Neural progenitor cell (in vitro differentiated cells): Measurements from ENCODE around the gene GALNTL6. TPM values are rescaled to one million over a fixed set of nuclear protein-coding genes. Genes with fewer than 3 reads are reported as not detected.

ENCODE experiments used
- DNase-seq: peaks from one replicate; pipeline ENCODE4 v3.0.0-alpha.2; 2016; ENCODE audit warnings: low spot score
- H2AFZ ChIP-seq: fragments of 200-600 bp; sonication (generic); replicated peaks from 2 replicates; pipeline ENCODE4 v1.6.1; 2016; ENCODE audit warnings: antibody characterized with exemption
- H3F3A ChIP-seq: fragments of 200-600 bp; sonication (generic); 2 replicates; pipeline ENCODE4 v1.6.1; 2016; ENCODE audit warnings: antibody characterized with exemption, low read depth
- H3K27ac ChIP-seq: fragments of 200-600 bp; sonication (generic); 2 replicates; pipeline ENCODE4 v1.5.1; 2016; ENCODE audit warnings: mild to moderate bottlenecking
- H3K27me3 ChIP-seq: fragments of 200-600 bp; sonication (generic); 2 replicates; pipeline ENCODE4 v1.6.1; 2016; ENCODE audit warnings: mild to moderate bottlenecking, moderate library complexity
- H3K36me3 ChIP-seq: fragments of 200-600 bp; sonication (generic); 2 replicates; pipeline ENCODE4 v1.5.1; 2016
- H3K4me1 ChIP-seq: fragments of 200-600 bp; sonication (generic); 2 replicates; pipeline ENCODE4 v1.6.1; 2016; ENCODE audit warnings: mixed run types
- H3K4me2 ChIP-seq: fragments of 200-600 bp; sonication (generic); 2 replicates; pipeline ENCODE4 v1.6.1; 2016
- H3K4me3 ChIP-seq: fragments of 200-600 bp; sonication (generic); 2 replicates; pipeline ENCODE4 v1.5.1; 2016
- H3K79me2 ChIP-seq: fragments of 200-600 bp; sonication (generic); 2 replicates; pipeline ENCODE4 v1.6.1; 2016; ENCODE audit warnings: low read depth
- H3K9ac ChIP-seq: fragments of 200-600 bp; sonication (generic); 2 replicates; pipeline ENCODE4 v1.6.1; 2016
- H3K9me3 ChIP-seq: fragments of 200-600 bp; sonication (generic); 2 replicates; pipeline ENCODE4 v1.5.1; 2016; ENCODE audit warnings: low read depth
- H4K20me1 ChIP-seq: fragments of 200-600 bp; sonication (generic); 2 replicates; pipeline ENCODE4 v1.6.1; 2016; ENCODE audit warnings: low read depth
- H3K27ac Mint-ChIP-seq: 3 replicates; pipeline ENCODE4 v1.8.0; 2021; ENCODE audit warnings: mixed read lengths
- H3K27me3 Mint-ChIP-seq: 2 replicates; pipeline ENCODE4 v1.8.0; 2022; ENCODE audit warnings: low read depth, mild to moderate bottlenecking, inconsistent platforms, moderate library complexity, mixed read lengths; ENCODE audit not compliant: insufficient read depth
- H3K36me3 Mint-ChIP-seq: 3 replicates; pipeline ENCODE4 v1.8.0; 2021; ENCODE audit warnings: mixed read lengths
- H3K4me1 Mint-ChIP-seq: 3 replicates; pipeline ENCODE4 v1.8.0; 2021; ENCODE audit warnings: mixed read lengths
- H3K4me3 Mint-ChIP-seq: 3 replicates; pipeline ENCODE4 v1.8.0; 2021; ENCODE audit warnings: mild to moderate bottlenecking, moderate library complexity, mixed read lengths
- H3K9me3 Mint-ChIP-seq: 3 replicates; pipeline ENCODE4 v1.8.0; 2020; ENCODE audit warnings: mixed read lengths
- CTCF ChIP-seq: fragments of 200-600 bp; sonication (generic); IDR thresholded peaks from 2 replicates; pipeline ENCODE4 v1.5.1; 2017; ENCODE audit warnings: antibody characterized with exemption, mild to moderate bottlenecking
- EZH2 ChIP-seq: fragments of 200-600 bp; sonication (generic); IDR thresholded peaks from 2 replicates; pipeline ENCODE4 v1.6.1; 2017; ENCODE audit warnings: antibody characterized with exemption, mild to moderate bottlenecking, moderate library complexity
- EZH2phosphoT487 ChIP-seq: fragments of 200-600 bp; sonication (generic); IDR thresholded peaks from 2 replicates; pipeline ENCODE4 v1.6.1; 2017; ENCODE audit warnings: antibody characterized with exemption
- total RNA-seq: library from RNA; depleted of rRNA; stranded (reverse); fragments of >200 nt; gene quantifications from 2 replicates; pipeline ENCODE4 v1.2.3, GENCODE V29; 2015; ENCODE audit warnings: low replicate concordance

The GALNTL6 gene
- total RNA-seq, 1 donor from 2014 or later, result 0.15 TPM

DNA sequence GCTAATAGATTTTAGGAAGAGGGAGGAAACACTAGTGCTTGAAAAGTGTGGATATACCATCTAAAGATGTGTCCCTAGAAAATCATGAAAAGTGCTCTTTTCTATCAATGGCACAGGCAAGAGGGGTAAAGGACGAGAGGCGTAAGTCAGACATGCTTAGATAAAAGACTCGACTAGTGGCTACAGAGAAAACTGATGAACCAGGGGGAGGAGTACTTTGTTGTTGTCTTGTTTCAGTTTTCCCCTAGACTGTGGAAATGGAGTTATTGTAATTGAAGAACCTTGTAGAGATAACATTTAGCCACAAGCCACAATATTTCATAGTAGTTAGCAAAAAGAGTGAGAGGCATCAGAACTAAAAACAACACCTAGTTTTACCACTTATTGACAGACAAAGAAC lies 21.4 kb downstream of the GALNTL6 start:
- no peak overlapping the region for H3K27ac Mint-ChIP-seq
- H3K27me3 Mint-ChIP-seq, result no peaks in the 10 kb centered on the region
- no peak overlapping the region for H3K4me2 ChIP-seq
- no peaks in the 10 kb centered on the region for H3K9me3 ChIP-seq
- no peak overlapping the region for H3K4me3 Mint-ChIP-seq
- no peaks in the 10 kb centered on the region for H3K4me1 Mint-ChIP-seq
- no peaks in the 10 kb centered on the region for H3K9me3 Mint-ChIP-seq
- no peak overlapping the region for H3K27ac ChIP-seq
- no peak overlapping the region for H3K9ac ChIP-seq
- no peaks in the 10 kb centered on the region for H3K4me1 ChIP-seq
- no peaks in the 10 kb centered on the region for H3F3A ChIP-seq
- H2AFZ ChIP-seq, result peak overlapping the region; percentile 89
- H4K20me1 ChIP-seq, result no peaks in the 10 kb centered on the region
- DNase-seq, result no peak
- TF ChIP-seq CTCF, result no peak
- TF ChIP-seq EZH2, result no peak
- no peak for TF ChIP-seq EZH2phosphoT487
- no peak overlapping the region for H3K4me3 ChIP-seq
- H3K27me3 ChIP-seq, result no peaks in the 10 kb centered on the region
- H3K79me2 ChIP-seq, result no peaks in the 10 kb centered on the region
- no peaks in the 10 kb centered on the region for H3K36me3 Mint-ChIP-seq
- H3K36me3 ChIP-seq, result no peaks in the 10 kb centered on the region

DNA sequence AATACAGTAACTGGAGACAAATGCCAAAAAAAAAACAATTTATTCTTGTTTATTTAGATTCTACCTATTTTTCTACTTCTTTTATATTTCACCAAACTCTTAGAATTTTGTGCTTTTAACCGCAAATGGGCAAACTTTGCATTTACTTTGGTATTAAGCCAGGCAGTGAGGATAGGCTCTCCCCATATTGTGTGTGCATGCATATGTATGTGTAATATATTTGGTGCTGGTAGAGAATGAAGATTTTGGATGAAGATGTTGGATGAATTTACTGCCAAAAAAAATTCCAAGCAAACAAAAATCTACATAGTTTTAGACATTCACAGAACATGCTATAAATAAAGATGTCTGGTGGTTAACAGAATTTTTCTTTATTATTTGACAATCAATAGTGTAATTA lies 30.3 kb downstream of the GALNTL6 start:
- H3K4me3 ChIP-seq, result no peak overlapping the region
- Mint-ChIP-seq H3K36me3 (no peaks in the 10 kb centered on the region), H3K9me3 (no peaks in the 10 kb centered on the region), H3K4me1 (peaks cover 13% of the 10 kb centered on the region), H3K27ac (no peak overlapping the region), H3K27me3 (no peaks in the 10 kb centered on the region), H3K4me3 (no peak overlapping the region)
- H3K9me3 ChIP-seq, result no peaks in the 10 kb centered on the region
- no peaks in the 10 kb centered on the region for H3K27me3 ChIP-seq
- DNase-seq, result no peak
- no peak overlapping the region for H2AFZ ChIP-seq
- no peak overlapping the region for H3K4me2 ChIP-seq
- H3K4me1 ChIP-seq, result no peaks in the 10 kb centered on the region
- H4K20me1 ChIP-seq, result no peaks in the 10 kb centered on the region
- TF ChIP-seq EZH2phosphoT487, result no peak
- TF ChIP-seq EZH2, result no peak
- TF ChIP-seq CTCF, result no peak
- no peaks in the 10 kb centered on the region for H3F3A ChIP-seq
- no peak overlapping the region for H3K9ac ChIP-seq
- H3K36me3 ChIP-seq, result no peaks in the 10 kb centered on the region
- H3K79me2 ChIP-seq, result no peaks in the 10 kb centered on the region
- no peak overlapping the region for H3K27ac ChIP-seq

DNA sequence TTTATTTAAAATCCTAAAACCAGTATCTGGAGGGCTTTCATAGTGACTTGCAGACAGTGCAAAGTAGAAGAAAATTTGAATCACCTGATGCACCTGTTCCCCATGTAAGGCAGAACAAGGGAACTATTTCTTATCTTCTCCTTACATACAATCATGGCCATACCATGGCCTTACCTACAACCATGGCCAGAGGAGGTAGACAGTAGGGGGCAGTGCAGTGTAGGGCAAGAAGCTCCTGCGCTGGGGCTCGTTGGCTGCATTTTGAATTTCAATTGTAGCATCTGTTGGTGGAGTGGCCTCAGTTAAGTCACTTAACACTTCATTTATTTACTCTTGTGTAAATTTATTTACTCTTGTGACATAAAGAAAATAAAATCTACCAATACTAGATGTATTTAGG lies 33.0 kb downstream of the GALNTL6 start:
- Mint-ChIP-seq H3K36me3 (no peaks in the 10 kb centered on the region), H3K27me3 (peaks cover 2% of the 10 kb centered on the region), H3K4me3 (no peak overlapping the region), H3K27ac (no peak overlapping the region), H3K9me3 (no peaks in the 10 kb centered on the region), H3K4me1 (peaks cover 3% of the 10 kb centered on the region)
- no peaks in the 10 kb centered on the region for H4K20me1 ChIP-seq
- H3K4me3 ChIP-seq, result no peak overlapping the region
- no peak overlapping the region for H3K9ac ChIP-seq
- no peak overlapping the region for H3K4me2 ChIP-seq
- H3K79me2 ChIP-seq, result no peaks in the 10 kb centered on the region
- H3F3A ChIP-seq, result no peaks in the 10 kb centered on the region
- peaks cover 8% of the 10 kb centered on the region for H3K4me1 ChIP-seq
- TF ChIP-seq EZH2 (no peak), CTCF (peak; percentile 95), EZH2phosphoT487 (no peak)
- no peaks in the 10 kb centered on the region for H3K36me3 ChIP-seq
- DNase-seq, result peak; percentile 83
- no peak overlapping the region for H3K27ac ChIP-seq
- H3K27me3 ChIP-seq, result no peaks in the 10 kb centered on the region
- H3K9me3 ChIP-seq, result no peaks in the 10 kb centered on the region
- H2AFZ ChIP-seq, result no peak overlapping the region
